Chondrocyte (in vitro differentiated cells): ENCODE data around the gene NBEAL2. TPM values are rescaled to one million over a fixed set of nuclear protein-coding genes. Genes with fewer than 3 reads are reported as not detected.

ENCODE experiments used
- DNase-seq: peaks from one replicate; pipeline ENCODE4 v3.0.0; 2021; ENCODE audit warnings: mixed read lengths, low spot score
- H3K27ac Mint-ChIP-seq: one replicate; pipeline ENCODE4 v1.8.0; 2021; ENCODE audit warnings: mild to moderate bottlenecking, moderate library complexity, mixed read lengths; ENCODE audit not compliant: unreplicated experiment
- H3K27me3 Mint-ChIP-seq: 2 replicates; pipeline ENCODE4 v1.8.0; 2021; ENCODE audit warnings: low read depth, mixed read lengths
- H3K36me3 Mint-ChIP-seq: 2 replicates; pipeline ENCODE4 v1.8.0; 2021; ENCODE audit warnings: low read depth, mixed read lengths
- H3K4me1 Mint-ChIP-seq: 2 replicates; pipeline ENCODE4 v1.8.0; 2021; ENCODE audit warnings: low read depth, mild to moderate bottlenecking, mixed read lengths
- H3K4me3 Mint-ChIP-seq: one replicate; pipeline ENCODE4 v1.8.0; 2021; ENCODE audit warnings: mild to moderate bottlenecking, moderate library complexity, mixed read lengths; ENCODE audit not compliant: unreplicated experiment
- H3K9me3 Mint-ChIP-seq: 2 replicates; pipeline ENCODE4 v1.8.0; 2021; ENCODE audit warnings: low read depth, mixed read lengths
- CTCF ChIP-seq: fragments of 200-600 bp; sonication (generic); IDR thresholded peaks from 2 replicates; pipeline ENCODE4 v1.5.0; 2021; ENCODE audit warnings: antibody characterized with exemption, mild to moderate bottlenecking, moderate library complexity
- total RNA-seq: library from RNA; stranded (reverse); gene quantifications from 3 replicates; pipeline ENCODE4 v1.2.1, GENCODE V29; 2021

The NBEAL2 gene
- total RNA-seq, 1 donor from 2014 or later = 18.1 TPM

DNA sequence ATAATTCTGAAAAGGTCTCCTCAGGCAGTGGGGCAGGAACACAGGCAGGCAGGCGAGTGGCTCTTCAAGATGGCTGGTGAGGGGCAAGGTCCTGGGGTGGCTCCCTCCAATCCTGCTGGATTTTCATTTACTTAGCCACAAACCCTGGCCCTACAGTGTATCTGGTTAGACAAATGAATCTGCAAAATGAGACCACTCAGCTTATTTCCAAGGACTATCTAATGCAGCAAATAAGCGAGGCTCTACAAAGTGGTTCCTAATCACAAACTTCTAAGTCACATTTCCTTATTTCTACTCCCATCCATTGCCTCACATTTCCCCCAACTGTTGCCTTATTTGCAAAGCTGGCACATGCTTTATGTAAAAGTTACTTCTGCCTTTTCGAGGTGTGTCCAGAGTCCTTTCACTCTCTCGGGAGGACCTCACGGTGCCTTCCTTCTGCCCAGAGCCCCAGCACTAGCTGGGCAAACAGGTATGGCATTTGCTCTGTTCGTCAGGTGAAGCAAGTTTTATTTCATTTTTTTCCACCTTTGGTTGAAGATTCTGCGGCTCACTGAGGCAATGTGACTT is 43.4 kb upstream of the NBEAL2 start:
- Mint-ChIP-seq H3K9me3 (no peaks in the 10 kb centered on the region), H3K4me3 (no peak overlapping the region), H3K36me3 (peaks cover 13% of the 10 kb centered on the region), H3K27ac (peak overlapping the region; percentile 95), H3K27me3 (no peaks in the 10 kb centered on the region), H3K4me1 (peaks cover 54% of the 10 kb centered on the region)
- no peak for TF ChIP-seq CTCF
- no peak for DNase-seq

GRCh38 chr3:46936733-46937250 is 42.7 kb upstream of the NBEAL2 start:
- H3K4me1 Mint-ChIP-seq = peaks cover 46% of the 10 kb centered on the region
- H3K4me3 Mint-ChIP-seq = no peak overlapping the region
- no peaks in the 10 kb centered on the region for H3K9me3 Mint-ChIP-seq
- peaks cover 13% of the 10 kb centered on the region for H3K36me3 Mint-ChIP-seq
- H3K27ac Mint-ChIP-seq = peak overlapping the region; percentile 95
- DNase-seq = no peak
- no peaks in the 10 kb centered on the region for H3K27me3 Mint-ChIP-seq
- TF ChIP-seq CTCF = no peak

GRCh38 chr3:46938118-46938517 is 41.3 kb upstream of the NBEAL2 start:
- no peaks in the 10 kb centered on the region for H3K27me3 Mint-ChIP-seq
- no peak for TF ChIP-seq CTCF
- H3K9me3 Mint-ChIP-seq = no peaks in the 10 kb centered on the region
- no peak for DNase-seq
- H3K36me3 Mint-ChIP-seq = peaks cover 13% of the 10 kb centered on the region
- no peak overlapping the region for H3K27ac Mint-ChIP-seq
- H3K4me1 Mint-ChIP-seq = peaks cover 38% of the 10 kb centered on the region
- no peak overlapping the region for H3K4me3 Mint-ChIP-seq

- Mint-ChIP-seq H3K27ac (peak overlapping the region; percentile 51), H3K4me3 (no peak overlapping the region)
Measured at GRCh38 chr3:46939578-46940445, 39.7 kb upstream of the NBEAL2 start.

More at GRCh38 chr3:46939578-46940445, 39.7 kb upstream of the NBEAL2 start:
- Mint-ChIP-seq H3K27me3 (no peaks in the 10 kb centered on the region), H3K36me3 (peaks cover 14% of the 10 kb centered on the region), H3K9me3 (no peaks in the 10 kb centered on the region), H3K4me1 (peaks cover 36% of the 10 kb centered on the region)
- no peak for TF ChIP-seq CTCF
- DNase-seq = no peak
